Measurements from ENCODE around the gene AP4E1. TPM values are rescaled to one million over a fixed set of nuclear protein-coding genes. Genes with fewer than 3 reads are reported as not detected.

AP4E1 gene
- total and polyA plus RNA-seq, 2 of the 4 experiments (the other 2 are of a cell fraction): 3.1 to 6.8 TPM

DNA sequence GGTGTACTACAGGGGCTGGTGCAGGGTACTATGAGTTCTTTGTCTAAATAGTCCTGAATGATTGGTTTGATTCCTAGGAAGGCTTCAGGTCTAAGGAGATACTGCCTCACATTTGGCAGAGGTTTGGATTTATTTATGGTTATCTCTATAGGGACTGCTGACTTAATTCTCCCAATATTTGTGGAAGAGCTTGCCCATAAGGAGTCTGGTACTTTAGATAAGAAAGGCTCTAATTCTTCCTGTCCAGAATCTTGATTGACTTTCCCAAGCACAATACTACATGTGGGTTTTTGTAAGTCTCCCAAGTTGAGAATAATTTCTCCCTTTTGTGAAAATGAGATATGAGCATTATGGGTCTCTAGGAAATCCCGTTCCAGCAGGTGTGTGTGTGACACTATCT, 36.7 kb upstream of the AP4E1 start:
- H3K23ac ChIP-seq (ENCODE audit: low read depth, low read length): no peak overlapping the region
- BruUV-seq (replicated peaks): no TSS peak
- no peak overlapping the region for H3K27ac ChIP-seq (ENCODE audit: insufficient read depth, low read length)
- no peaks in the 10 kb centered on the region for H3K4me1 ChIP-seq (ENCODE audit: control insufficient read depth, insufficient read depth, low read length)
- no peaks in the 10 kb centered on the region for H3K79me1 ChIP-seq (ENCODE audit: low read depth in 1 of 2, low read length in 2 of 2)
- no peak overlapping the region for H2BK120ac ChIP-seq (ENCODE audit: low read depth, low read length)
- no peak overlapping the region for H4K91ac ChIP-seq (ENCODE audit: insufficient read depth, low read depth, low read length)
- H3K4me2 ChIP-seq (ENCODE audit: low read depth, low read length): no peak overlapping the region
- ATAC-seq (ENCODE audit: low read depth) (no peak), DNase-seq (no peak)
- intact Hi-C loops (cut with micrococcal nuclease): no loop called here
- H3K9me1 ChIP-seq (ENCODE audit: insufficient read depth, low read length): no peaks in the 10 kb centered on the region
- POLR2A ChIA-PET (ENCODE audit: unreplicated experiment): no interaction called here
- no peaks in the 10 kb centered on the region for H3K36me3 ChIP-seq (ENCODE audit: control insufficient read depth, insufficient read depth, low read length)
- H3K14ac ChIP-seq (replicated peaks; ENCODE audit: low read depth, low read length): no peak overlapping the region
- no peaks in the 10 kb centered on the region for H4K20me1 ChIP-seq (ENCODE audit: insufficient read depth, low read length)
- no peak overlapping the region for H4K5ac ChIP-seq (ENCODE audit: low read depth, low read length)
- H3K9ac ChIP-seq (ENCODE audit: low read depth, low read length): no peak overlapping the region
- CTCF ChIA-PET: interaction anchor here (1.0 kb wide), 1 partner anchor 139 kb away, joined by 4 read pairs; no protein-coding TSS in a partner anchor
- no peak overlapping the region for H3K4ac ChIP-seq (ENCODE audit: low read depth, low read length)
- no peaks in the 10 kb centered on the region for H3K9me3 ChIP-seq (ENCODE audit: control insufficient read depth, insufficient read depth, low read length)
- no peak overlapping the region for H2AFZ ChIP-seq (replicated peaks; ENCODE audit: low read length, poor library complexity)
- H2AK9ac ChIP-seq (replicated peaks; ENCODE audit: low read depth, low read length, poor library complexity): no peak overlapping the region
- peaks cover 30% of the 10 kb centered on the region for H3K27me3 ChIP-seq (ENCODE audit: control insufficient read depth, insufficient read depth, low read length)
- H2BK15ac ChIP-seq (ENCODE audit: low read depth, low read length): no peak overlapping the region
- H3K4me3 ChIP-seq (ENCODE audit: insufficient read depth, low read depth, low read length): no peak overlapping the region
- in situ Hi-C loops (cut with MboI; ENCODE audit: low sequenced_read_pairs): no loop called here
- no peak overlapping the region for H2BK20ac ChIP-seq (ENCODE audit: low read depth, low read length)
- dilution Hi-C loops (cut with HindIII; ENCODE audit: low sequenced_read_pairs, unreplicated experiment): no loop called here
- no peak overlapping the region for H2BK5ac ChIP-seq (ENCODE audit: low read depth, low read length, poor library complexity, severe bottlenecking)
- WGBS, 2 experiments (ENCODE audit: extremely low coverage in 2 of 2, insufficient read length in 1 of 2): no CpG with 5 or more reads among the region's 1 CpG
- H3K18ac ChIP-seq (ENCODE audit: low read depth, low read length): no peak overlapping the region
- no peak overlapping the region for H2AK5ac ChIP-seq (ENCODE audit: low read depth, low read length)
- TF ChIP-seq MAZ (IDR thresholded peaks at IDR 0.05; ENCODE audit: borderline replicate concordance, low read depth, low read length) (no peak), CEBPB (IDR thresholded peaks at IDR 0.05; ENCODE audit: low read depth, low read length) (no peak), MAFK (IDR thresholded peaks at IDR 0.05; ENCODE audit: low read depth, low read length) (no peak), CHD1 (IDR thresholded peaks at IDR 0.05; ENCODE audit: low read depth, low read length) (no peak), MXI1 (IDR thresholded peaks at IDR 0.05; ENCODE audit: borderline replicate concordance, low read depth, low read length) (no peak), RCOR1 (IDR thresholded peaks at IDR 0.05; ENCODE audit: insufficient replicate concordance, low read length) (no peak), FOS (IDR thresholded peaks at IDR 0.05; ENCODE audit: low read depth, low read length) (no peak), POLR2A (IDR thresholded peaks at IDR 0.05; ENCODE audit: low read depth, low read length) (no peak), SMC3 (IDR thresholded peaks at IDR 0.05; ENCODE audit: low read depth, low read length) (no peak), CTCF (conservative IDR thresholded peaks at IDR 0.05; ENCODE audit: low read depth, low read length) (no peak), BHLHE40 (IDR thresholded peaks at IDR 0.05; ENCODE audit: low read depth, low read length) (no peak), RFX5 (IDR thresholded peaks at IDR 0.05; ENCODE audit: low read depth, low read length) (no peak)
- TF ChIP-seq, protein P1, sequence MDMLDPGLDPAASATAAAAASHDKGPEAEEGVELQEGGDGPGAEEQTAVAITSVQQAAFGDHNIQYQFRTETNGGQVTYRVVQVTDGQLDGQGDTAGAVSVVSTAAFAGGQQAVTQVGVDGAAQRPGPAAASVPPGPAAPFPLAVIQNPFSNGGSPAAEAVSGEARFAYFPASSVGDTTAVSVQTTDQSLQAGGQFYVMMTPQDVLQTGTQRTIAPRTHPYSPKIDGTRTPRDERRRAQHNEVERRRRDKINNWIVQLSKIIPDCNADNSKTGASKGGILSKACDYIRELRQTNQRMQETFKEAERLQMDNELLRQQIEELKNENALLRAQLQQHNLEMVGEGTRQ (IDR thresholded peaks at IDR 0.05; ENCODE audit: low read depth, low read length): no peak
- no peak overlapping the region for H3K56ac ChIP-seq (ENCODE audit: extremely low read depth, insufficient read depth, low read length)
- H4K8ac ChIP-seq (ENCODE audit: low read depth in 2 of 2, low read length in 2 of 2): no peak overlapping the region

Data from IMR-90 (cell line).